RWPE1 (cell line): ENCODE measurements around the gene CYP3A7.

Source experiments
- CTCF ChIA-PET: fragments of 350-600 bp; sonication (Branson Sonifier 250); formaldehyde crosslinking; extraction: SDS; loops from one replicate; lab custom pipeline; 2021; lab: Yijun Ruan, JAX
- POLR2A ChIA-PET: fragments of 400-600 bp; formaldehyde crosslinking; extraction: SDS; loops from one replicate; lab custom pipeline; 2020; ENCODE audit warnings: antibody characterized with exemption; ENCODE audit not compliant: low non-redundant PET; lab: Yijun Ruan, JAX
- DNase-seq: peaks from one replicate; pipeline ENCODE4 v3.0.0; 2012; ENCODE audit warnings: low spot score
- H3K27ac ChIP-seq: fragments of 450-650 bp; 2 replicates; pipeline ENCODE4 v1.5.1; 2017
- TF ChIP-seq, protein P1 (sequence below): fragments of 450-650 bp; conservative IDR thresholded peaks from 2 replicates; pipeline ENCODE4 v1.5.1; 2017; ENCODE audit warnings: low read depth, mild to moderate bottlenecking

Gene CYP3A7

DNA sequence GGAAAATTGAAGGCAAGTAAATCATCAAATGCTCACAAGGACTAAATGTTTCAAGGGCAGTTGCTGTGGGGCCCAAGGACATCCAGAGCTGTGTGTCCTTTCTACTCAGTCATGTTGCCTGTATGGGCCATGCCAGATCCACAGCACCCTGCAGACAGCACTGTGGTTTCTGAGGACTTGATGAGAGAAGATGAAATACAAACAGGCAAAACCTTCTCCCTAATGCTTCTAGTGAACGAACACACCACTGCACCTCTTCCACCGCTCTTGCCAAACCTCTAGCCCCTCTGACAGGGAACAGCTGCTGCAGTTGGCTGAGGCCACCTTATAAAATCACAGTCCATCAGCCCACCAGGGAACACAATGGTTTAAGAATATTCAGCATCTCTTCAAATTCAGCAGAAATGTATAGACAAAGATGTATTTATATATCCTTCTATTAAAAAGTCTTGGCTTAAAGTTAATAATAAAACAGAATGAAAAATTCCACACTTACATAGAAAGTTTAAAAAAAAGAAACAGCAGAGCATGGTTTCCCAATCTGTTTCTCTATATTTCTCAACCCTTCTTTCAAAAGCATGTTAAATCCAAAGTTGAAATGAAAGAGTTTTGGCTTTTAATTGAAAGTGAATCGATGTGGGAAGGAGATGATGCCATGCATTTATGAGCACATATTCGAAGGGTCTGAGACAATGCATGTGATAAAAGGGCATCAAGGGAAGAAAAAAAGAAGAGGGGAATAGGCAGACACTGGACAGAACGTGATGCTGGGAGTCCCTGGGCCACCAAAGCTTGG is 14.0 kb downstream of the CYP3A7 start:
- CTCF ChIA-PET, result no interaction called here
- H3K27ac ChIP-seq, result no peak overlapping the region
- TF ChIP-seq, protein P1, sequence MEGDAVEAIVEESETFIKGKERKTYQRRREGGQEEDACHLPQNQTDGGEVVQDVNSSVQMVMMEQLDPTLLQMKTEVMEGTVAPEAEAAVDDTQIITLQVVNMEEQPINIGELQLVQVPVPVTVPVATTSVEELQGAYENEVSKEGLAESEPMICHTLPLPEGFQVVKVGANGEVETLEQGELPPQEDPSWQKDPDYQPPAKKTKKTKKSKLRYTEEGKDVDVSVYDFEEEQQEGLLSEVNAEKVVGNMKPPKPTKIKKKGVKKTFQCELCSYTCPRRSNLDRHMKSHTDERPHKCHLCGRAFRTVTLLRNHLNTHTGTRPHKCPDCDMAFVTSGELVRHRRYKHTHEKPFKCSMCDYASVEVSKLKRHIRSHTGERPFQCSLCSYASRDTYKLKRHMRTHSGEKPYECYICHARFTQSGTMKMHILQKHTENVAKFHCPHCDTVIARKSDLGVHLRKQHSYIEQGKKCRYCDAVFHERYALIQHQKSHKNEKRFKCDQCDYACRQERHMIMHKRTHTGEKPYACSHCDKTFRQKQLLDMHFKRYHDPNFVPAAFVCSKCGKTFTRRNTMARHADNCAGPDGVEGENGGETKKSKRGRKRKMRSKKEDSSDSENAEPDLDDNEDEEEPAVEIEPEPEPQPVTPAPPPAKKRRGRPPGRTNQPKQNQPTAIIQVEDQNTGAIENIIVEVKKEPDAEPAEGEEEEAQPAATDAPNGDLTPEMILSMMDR, result no peak
- DNase-seq, result no peak
- POLR2A ChIA-PET, result no interaction called here

DNA sequence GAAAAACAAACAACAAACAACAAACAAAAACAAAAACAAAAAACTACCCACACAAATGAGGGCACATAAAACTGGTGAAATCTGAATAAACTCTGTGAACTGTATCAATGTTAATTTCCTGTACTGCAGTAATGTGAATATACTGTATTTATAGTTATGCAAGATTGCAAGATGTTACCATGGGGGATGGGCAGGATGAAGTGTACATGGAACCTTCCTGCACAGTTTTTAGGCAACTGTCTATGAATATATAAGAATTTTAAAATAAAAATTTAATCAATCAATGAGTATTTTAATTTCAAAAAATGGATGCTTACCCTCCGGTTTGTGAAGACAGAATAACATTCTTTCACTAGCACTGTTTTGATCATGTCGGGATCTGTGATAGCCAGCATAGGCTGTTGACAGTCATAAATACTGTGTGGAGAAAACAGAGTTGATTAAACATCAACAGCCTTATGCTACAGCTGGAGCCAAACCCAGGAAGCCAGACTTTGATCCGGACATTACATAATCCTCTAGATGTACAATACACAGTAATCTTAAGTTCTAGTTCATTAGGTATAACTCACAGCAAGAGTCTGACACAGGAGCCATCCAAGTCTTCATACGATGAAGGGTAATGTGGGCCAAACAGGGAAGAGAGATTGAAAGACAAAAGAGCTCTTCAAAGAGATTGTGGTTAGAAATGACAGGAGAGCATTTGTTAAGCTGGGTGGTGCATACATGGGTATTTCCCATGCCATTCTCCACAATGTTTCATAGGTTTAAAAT is 14.8 kb downstream of the CYP3A7 start:
- CTCF ChIA-PET, result interaction anchor here (0.6 kb wide), 1 partner anchor 155 kb away, joined by 3 read pairs; no protein-coding TSS in a partner anchor
- no peak for DNase-seq
- no peak overlapping the region for H3K27ac ChIP-seq
- TF ChIP-seq, protein P1, result no peak
- POLR2A ChIA-PET, result no interaction called here

DNA sequence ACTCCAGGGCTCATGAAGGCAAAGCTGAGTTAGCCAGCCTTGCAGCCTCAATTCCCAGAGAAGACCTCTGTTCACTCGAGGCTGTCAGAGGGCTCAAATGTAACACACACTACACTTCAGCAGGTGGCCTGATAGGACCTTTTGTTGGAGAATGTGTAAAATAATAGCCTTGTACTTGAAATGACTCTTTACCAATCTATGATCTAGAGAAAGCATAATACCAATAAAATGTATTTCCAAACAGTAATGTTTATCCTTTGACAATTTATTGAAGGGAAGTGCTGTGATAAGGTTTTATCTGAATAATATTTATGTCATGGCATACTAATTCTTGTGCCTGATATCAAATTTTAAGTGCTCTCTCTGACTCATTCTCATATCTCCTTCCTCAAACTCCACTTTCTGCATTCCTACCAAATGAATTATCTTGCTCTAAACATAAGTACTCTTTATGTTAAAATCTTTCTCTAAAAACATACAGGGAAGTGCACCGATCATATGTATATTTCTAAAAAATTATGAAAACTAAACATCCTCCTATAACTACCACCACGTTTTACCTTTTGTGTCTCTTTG is 20.9 kb downstream of the CYP3A7 start:
- ChIA-PET POLR2A (no interaction called here), CTCF (no interaction called here)
- no peak overlapping the region for H3K27ac ChIP-seq
- DNase-seq, result no peak
- TF ChIP-seq, protein P1, result no peak

DNA sequence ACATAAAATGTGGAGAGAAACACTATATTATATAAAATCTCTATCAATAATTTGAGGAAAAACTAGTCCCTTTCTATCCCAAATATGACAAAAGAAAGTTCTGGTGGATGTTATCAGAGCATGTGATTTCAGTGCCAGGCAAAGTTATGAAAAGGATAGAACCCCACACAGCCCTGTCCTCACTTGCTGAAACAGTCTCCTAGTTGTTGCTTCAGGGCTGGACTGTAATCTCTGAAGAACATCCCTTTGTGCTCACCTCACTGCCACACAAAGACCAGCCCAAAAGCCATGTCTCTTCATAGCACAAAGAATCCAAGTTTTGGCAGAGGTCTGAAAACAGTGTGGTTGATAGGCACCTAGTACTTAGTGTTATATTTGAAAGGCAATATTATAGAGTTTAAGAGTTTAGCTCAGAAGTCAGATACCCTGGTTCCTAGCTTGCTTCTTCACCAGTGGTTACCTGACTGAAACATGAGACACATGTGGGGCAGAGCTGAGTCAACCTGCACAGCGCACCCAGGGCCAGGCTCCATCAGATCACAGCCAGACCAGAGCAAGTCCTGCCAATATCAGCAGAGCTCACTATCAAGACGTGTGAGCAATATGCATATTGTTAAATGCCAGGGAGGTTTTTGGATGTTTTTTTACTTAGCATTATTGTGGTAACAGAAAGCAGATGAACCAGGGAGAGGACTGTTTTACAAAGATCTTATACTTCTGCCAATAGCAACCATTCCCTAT is 25.0 kb downstream of the CYP3A7 start:
- no peak overlapping the region for H3K27ac ChIP-seq
- ChIA-PET CTCF (interaction anchor here (0.6 kb wide), 1 partner anchor 196 kb away, joined by 7 read pairs; no protein-coding TSS in a partner anchor), POLR2A (no interaction called here)
- TF ChIP-seq, protein P1, result no peak
- DNase-seq, result no peak

DNA sequence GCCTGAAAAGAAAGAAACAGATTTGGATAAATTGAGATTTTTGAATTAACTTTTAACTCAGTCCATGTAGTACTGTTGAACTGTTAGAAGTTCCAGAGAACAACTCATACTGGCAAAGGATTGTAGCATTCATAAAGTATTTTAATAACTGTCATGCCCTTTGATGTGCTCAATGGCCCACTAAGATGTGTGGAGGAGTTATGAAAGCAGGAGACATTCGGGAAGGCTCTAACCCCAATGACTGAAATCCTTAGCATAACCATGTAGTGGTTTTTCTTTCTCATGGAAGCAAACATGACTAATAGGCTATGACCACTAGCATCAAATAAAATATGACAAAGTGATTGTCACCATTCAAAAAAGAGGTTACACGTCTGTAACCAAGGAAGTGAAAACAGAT is 25.7 kb downstream of the CYP3A7 start:
- ChIA-PET POLR2A (no interaction called here), CTCF (no interaction called here)
- TF ChIP-seq, protein P1, result no peak
- DNase-seq, result no peak
- no peak overlapping the region for H3K27ac ChIP-seq

DNA sequence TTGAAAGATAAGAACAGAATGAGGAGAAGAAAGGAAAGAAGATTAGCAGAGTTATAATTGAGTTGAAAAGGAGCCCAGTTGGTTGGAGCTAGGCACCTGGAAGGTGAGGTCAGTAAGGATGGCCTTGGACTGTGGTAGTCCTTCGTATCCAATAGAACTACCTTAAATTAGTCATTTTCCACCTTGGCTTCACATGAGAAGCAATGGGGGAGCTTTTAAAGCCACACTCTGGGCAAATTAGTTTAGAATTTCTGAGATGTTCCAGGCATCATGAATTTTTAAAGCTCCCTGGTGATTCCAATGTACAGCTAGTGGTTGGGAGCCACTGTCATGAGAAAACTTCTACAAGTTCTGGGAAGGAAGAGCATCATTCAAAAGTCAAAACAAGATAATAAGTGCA is 27.9 kb downstream of the CYP3A7 start:
- CTCF ChIA-PET, result no interaction called here
- TF ChIP-seq, protein P1, result no peak
- POLR2A ChIA-PET, result no interaction called here
- no peak overlapping the region for H3K27ac ChIP-seq
- no peak for DNase-seq
